ENCODE results near the gene LGALSL.
"Not testable (repeated sequence)": the region's sequence is repeated elsewhere in the genome, so short reads cannot be mapped to it uniquely, and the experiment has no call there.

LGALSL gene

DNA sequence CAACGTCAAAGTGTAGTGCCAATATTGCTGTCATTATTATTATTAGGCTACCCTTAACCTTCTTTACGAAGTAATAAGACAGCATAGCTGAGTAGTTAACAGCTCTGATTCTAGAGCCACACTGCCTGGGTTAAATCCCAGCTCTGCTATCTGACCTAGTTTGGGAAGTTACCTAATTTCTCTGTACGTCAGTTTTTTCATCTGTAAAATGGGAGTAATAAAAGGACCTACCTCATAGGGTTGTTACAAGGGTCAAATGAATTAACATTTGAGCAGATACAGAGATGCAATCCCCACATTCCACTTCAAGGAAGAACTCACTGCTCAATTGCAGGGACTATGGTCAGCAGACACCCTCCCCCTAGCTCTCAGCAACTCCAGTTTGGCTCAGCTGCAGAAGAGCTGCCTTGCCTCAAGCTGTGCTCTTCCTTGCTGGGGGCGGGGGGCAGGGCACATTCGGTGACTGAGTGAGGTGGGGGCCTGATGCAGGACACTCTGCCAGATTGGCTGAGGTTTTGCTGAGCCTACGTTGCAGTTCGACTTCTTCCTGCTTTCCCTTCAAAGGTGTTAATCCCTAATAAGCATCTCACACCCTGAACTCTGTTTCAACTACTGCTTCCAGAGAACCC, 11.0 kb upstream of the LGALSL start:
- no peak for DNase-seq

DNA sequence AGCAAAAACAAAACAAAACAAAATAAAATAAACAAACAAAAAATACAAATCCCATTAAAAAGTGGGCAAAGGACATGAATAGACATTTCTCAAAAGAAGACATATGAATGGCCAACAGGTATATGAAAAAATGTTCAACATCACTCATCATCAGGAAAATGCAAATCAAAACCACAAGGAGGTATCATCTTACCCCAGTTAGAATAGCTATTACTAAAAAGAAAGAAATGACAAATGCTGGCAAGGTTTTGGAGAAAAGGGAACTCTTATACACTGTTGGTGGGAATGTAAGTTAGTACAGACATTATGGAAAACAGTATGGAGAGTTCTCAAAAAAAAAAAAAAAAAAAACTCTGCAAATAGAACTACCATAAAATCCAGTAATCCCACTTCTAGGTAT, 8.0 kb upstream of the LGALSL start:
- DNase-seq = not testable (repeated sequence)

DNA sequence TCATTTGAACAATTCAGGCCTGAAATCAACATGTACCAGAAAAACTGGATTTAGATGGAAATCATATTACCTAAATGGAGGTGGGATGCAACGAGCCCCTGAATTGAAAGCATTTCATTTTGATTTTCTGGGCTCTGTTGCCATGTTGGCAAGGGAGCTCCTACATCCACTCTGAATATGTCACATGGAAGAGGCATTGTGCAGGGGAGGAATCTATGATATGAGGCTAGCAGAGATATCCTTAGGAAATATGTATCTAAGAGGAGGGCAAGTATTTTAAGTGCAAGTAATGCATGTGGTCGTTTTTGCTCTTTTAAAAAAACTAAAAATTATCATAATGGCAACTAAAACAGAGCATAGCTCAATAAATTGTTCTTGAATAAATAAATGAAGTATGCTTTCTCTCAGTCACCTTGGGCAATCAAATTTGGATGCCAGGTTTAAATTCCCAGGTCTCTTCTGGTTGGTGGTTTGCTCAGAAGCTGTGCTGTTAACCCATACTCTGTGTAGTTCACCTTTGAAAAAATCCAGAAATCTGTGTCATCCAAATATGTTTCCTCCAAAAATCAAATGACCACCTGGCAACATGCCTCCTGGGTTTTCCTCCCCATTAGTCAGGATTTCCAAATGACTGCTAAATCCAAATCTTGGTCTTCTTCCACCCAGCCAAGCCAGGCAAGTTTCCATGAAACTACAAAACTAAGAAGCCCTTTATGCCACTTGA, 6.5 kb upstream of the LGALSL start:
- DNase-seq = no peak

DNA sequence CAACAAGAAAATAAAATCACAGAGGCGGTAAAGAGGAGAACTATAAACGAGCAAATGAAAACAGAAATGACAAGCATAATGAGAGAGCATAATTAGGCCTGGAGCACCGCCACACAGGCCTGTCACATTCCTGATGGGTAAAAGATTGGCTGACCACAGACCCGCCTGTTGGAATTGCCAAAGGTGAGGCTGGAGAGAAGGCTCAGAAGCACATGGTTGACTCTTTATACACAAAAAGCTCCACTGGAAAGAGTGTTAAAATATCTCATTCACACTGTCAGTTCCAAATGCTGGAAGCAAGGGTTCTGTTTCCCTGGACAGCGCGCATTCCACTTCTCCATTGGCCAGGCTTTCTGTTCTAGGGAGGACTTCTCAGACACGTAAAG, 5.9 kb upstream of the LGALSL start:
- no peak for DNase-seq

DNA sequence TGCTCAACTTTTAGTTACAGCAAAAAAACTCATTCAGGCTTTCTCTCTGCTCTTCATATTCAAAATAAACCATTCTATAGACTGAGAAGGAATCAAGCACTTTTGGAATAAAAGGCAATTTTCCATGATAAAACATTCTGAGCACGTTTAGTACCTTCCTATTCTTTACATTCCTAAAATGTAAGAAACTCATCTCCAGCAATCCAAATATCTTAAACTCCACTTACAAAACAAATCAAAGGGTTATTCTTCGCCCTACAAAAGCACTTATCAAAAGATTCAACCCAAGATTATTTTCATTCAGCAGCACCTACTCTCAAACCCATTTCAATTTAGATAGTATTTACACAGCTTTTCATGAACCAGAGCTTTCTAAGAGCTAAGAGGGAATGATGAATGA, 2.9 kb upstream of the LGALSL start:
- no peak for DNase-seq

DNA sequence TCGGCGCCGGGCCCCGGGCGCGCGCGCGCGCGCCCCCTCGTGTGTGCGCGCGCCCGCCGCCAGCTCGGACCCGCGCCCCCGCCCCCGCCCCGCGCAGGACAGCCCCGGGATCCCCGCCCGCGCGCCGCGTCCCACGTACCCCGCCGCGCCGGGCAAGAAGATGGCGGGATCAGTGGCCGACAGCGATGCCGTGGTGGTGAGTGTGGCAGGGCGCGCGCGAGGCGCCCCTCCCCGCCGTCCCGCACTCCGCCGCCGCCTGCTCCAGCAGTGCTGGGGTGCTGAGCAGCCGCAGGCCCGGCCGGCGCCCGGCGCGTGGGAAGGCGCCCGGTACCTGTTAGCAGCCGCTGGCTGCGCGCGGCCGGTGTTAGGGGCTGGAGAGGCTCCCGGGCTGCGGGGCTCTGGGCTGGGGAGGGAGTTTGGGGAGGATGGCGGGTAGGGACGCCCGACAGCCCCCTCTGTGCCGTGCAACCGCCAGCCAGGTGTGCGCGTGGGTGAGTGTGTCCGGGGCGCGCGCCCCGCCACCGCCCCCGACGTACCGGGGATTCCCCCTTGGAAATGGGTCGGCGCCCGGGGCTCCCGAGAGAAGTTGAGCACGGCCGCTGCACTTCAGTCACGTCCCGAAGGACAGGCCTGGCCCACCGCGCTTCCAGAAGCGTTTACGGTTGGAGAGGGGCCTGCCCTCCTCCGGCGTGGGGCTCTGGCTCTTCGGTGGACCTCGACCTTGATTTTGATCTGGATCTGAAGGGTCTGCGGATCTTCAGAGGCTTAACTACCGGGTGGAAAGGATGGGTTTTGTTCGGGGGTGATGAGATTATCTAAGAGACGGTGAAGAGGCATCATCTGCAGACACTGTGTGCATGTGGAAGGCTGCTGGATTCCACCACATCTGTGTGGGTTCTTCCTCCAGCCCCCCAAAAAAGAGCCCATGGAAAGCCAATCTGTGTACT, 697 bp downstream of the LGALSL start:
- peak; percentile 33 for DNase-seq

DNA sequence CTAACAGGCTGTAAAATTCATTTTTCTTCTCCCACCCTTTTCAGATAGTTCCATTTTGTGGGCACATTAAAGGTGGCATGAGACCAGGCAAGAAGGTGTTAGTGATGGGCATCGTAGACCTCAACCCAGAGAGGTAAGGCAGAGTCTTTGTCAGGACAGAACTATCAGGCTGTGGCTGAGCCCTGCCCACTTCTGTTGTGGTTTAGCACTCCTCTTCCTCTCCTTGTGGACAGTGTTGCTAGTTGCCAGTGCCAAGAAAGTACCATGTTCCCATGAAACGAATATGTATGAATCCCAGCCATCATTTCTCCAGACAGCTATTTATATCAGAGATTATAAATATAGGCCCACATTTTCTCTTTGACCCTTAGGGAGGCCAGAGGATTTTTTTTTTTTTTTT, 1.6 kb downstream of the LGALSL start:
- no peak for DNase-seq

DNA sequence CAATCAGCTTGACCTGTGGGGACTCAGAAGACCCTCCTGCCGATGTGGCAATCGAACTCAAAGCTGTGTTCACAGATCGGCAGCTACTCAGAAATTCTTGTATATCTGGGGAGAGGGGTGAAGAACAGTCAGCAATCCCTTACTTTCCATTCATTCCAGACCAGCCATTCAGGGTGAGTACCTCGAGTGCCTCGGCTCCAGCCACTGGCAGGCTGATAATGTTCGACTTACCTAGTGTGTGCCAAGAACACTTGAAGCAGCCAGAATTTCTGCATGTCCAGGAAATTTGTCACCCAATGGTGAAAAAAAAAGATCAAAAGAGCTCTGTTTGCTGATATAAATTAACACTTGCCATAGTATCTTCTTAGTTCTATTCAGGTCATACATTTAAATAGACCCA, 2.3 kb downstream of the LGALSL start:
- DNase-seq = no peak

DNA sequence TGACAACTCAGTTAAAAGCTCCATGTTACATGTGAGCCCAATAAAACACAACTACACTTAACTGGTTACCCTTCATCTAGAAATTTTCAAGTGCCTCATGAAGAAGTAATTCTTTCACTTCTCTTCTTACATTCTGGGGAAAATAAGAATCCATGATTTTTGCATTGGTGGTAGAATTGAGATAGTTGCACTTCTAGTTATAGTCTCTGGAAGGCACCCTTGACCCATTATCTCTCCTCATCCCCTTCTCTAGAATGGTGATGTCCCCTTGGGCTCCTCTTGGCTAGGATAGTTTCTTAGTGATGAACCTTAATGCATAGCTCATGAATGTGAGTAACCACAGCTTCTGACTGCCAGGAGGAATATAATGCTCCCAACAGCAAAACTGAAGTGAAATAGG, 3.6 kb downstream of the LGALSL start:
- DNase-seq = no peak

DNA sequence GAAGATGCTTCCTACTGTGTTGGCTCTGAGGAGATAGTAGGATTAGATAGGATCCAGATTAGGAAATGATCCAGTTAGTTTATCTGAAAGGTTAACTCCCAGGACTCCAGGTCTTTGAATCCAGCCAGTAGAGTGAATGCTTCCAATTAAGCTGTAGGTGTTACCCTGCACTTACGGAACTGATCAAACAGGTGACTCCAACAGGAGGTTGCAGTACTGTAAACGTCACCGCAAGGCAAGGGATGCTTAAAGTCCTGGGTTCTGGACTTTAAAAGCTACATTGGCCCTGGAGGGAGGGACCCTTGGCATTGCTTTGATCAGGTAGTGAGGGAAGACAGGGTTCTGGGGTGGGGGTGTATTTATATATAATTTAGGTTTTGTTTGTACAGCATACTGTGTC, 5.6 kb downstream of the LGALSL start:
- DNase-seq = no peak

DNA sequence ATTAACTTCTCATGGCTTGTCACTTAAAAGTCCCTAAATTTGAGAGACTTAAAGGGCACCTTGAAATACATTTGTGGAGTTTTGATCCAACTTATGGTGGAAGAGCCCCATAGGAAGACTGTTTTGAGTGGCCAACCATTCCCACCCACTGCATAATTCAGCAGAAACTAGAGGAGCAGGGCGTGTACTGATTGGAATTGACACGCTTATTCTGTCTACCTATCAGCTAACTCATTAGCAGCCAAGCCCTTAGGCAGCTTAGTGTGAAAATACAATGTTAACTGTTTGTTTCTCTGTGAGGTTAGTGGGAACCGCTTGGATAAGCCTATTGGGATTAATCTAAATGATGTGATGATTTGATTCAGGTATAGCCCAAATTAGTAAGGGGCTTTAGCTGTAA, 6.4 kb downstream of the LGALSL start:
- no peak for DNase-seq

DNA sequence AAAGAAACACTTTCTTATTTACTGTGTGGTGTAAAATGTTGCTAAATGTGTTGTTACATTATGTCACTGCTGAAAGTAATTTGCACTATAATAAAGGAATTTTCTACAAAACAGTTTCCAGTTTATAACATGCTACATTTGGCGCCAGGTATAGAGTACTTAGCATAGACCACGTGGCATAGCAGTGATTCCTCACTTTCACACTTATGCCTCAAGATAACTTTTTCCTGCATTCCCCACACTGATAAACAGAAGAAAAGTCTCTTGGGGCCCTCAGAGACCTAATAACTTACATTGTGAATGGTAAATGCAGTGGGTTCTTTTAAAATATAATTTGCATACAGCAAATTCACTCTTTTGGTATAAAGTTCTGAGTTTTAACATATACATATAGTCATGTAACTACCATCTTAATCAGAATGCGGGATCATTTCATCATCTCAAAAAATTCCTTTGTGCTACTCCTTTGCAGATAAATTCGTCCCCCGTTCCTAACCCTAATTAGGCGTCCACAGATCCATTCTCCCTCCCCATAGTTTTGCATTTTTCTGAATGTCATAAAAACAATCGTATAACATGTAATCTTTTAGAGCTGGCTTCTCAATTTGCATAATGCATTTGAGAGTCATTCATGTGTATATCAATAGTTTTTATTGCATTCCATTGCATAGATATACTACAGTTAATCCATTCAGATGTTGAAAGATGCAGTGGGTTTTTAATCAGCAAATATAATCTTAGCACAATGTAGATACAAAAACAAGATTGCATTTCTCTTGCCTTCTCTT, 7.5 kb downstream of the LGALSL start:
- DNase-seq = no peak

DNA sequence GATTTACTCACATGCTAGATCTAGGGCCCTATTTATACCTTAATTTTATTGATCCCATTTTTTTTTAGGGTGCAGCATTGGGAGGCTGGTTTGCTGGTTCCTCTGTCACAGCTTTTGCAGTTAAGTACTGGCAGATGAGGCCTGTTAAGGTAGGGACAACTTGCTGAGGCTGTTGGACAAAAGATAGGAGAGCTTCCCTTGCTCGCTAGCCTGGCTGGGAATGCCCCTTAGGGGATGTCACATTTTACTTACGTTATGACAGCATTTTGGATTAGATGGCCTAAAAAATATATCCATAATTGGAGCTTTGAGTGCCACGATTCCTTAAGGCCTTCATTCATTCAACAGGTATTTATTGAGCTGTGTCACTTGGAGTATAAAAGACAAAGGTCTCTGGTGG, 8.2 kb downstream of the LGALSL start:
- DNase-seq = no peak

DNA sequence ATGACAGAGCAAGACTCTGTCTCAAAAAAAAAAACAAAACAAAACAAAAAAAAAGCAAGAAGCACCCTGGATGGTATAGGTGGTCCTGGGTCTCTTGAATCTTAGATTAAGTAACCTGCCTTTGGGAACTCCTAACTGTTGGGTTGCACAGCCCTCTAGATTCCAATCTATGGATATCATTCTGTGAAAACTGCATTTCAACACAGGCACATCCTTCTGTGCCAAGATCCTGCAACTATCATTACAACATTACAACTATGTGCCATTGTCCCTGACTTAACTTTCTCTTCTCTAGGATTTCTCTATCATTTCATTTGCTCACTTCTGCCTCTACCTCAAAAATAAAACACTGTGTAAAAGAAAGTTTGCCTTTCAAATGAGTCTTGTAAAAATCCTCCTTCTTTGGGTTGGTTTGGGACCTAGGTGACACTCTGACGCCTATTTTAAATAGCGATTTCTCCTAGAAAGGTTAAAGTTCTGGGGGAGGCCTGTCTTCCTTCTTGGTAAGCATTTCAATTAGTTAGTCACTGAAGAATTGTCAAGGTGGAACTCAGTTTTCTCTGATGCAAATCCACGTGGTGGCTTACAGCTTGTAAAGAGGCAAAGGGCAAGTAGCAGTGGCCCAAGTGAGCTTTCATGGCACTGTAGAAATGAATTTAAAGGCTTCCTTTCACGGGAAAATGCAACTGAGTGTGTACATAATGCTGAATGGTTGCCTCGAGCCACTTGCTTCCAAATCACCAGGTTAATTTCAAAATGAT, 9.2 kb downstream of the LGALSL start:
- DNase-seq = no peak

DNA sequence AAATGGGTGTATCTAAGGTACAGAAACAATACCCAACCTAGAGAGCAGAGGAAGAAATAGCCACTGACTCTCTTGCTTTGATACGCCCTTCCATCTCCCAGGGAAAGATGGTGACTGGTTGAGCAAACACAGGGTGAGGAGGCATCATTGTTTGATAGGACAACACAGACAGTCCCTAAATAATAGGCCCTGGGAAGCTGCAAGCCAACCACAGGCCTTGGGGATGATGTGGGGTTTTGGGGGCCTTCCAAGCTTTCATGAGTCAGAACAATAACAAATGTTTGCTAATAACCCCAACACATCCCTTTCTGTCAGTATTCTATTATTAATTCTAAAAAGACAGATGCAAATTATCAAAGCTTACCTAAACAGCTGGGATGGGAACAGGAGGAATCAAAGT, 9.8 kb downstream of the LGALSL start:
- no peak for DNase-seq

DNA sequence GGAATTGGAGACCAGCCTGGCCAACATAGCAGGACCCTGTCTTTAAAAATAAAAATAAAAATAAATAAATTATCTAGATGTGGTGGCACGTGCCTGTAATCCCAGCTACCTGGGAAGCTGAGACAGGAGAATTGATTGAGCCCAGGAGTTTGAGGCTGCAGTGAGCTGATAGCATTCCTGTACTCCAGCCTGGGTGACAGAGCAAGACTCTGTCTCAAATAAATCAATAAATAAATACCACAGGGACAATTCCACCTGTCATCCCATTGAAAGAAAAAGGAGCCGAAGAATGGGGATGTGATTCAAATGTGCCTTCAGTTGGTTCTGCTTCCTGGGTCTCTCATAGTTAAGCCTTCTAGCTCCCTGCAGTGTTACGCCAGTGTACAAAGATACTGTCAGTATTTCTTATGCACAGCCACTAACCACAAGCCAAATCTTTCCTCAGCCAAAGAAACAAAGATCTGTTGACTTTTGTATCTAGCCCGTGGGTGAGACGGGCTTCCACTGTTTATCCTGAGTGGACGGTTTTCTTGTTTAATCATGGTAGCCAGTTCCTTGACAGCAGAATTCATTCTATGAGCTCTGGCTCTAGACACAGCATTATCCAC, 12.6 kb downstream of the LGALSL start:
- DNase-seq = no peak

DNA sequence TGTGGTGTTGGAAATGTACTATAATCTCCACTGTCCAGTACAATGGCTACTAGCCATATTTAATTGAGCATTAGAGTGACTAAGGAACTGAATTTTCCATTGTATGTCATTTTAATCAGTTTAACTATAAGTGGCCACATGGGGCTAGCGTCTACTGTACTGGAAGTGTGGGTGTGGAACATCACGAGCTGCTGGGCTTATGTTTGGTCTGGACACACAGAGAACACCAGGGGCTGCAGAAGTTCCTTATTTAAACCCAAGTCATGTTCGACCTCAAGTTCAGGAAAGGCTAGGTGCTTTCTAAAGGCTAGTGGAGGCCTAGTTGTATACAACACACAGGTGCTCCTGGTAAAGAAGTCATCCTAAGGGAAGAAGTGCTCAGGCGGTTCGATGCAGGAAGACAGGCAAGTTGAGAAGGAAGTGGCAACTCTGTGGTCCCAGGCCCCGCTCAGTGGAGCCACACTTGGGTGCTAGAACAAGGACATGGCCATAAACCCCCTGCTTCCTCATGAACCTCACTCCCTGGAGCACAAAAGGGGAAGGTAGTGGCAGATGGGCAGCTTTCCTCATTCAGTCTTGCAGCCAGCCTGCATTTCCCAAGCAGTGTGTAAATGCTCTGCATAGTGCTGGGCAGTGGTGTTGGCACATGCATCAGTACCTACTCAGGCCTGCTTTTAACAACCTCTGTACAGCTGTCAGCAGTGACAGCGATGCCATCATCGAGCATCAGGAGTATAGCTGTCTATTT, 13.3 kb downstream of the LGALSL start:
- peak; percentile 9 for DNase-seq

DNA sequence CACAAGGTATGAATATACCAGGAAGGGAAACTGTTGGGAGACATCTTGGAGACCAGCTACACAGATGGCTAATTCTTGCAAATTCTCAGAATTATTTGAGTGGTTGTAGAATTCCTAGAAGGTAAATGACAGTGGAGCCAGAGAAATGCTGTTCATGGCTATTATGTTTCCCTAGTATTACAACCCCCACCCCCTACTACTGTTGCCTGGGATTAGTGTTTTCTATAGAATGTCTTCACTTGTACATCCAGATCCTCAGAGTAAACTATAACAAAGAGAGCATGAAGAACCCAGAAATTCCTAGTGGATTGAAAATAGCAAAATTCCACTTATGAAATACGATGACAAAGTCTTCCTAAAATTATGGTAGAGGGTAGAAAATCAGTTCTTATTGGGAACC, 15.3 kb downstream of the LGALSL start:
- no peak for DNase-seq

DNA sequence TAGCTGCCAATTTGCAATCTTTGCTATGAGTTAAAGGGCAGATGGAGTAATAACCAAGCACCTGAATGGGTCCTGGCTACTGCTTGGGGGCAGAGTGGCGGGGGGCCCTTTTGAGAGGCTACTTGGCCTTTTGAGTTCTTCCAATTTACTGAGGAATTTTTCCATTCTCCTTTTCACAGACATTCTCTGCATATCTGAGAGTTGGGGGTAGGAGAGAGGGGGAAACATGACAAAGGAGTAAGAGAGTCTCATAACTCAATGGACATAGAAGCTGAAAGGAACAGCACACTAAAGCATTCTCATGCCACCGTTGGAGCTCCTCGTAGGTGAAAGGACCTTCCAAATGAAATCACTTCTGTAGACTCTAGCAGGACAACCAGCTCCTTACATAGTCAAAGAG, 16.1 kb downstream of the LGALSL start:
- no peak for DNase-seq

DNA sequence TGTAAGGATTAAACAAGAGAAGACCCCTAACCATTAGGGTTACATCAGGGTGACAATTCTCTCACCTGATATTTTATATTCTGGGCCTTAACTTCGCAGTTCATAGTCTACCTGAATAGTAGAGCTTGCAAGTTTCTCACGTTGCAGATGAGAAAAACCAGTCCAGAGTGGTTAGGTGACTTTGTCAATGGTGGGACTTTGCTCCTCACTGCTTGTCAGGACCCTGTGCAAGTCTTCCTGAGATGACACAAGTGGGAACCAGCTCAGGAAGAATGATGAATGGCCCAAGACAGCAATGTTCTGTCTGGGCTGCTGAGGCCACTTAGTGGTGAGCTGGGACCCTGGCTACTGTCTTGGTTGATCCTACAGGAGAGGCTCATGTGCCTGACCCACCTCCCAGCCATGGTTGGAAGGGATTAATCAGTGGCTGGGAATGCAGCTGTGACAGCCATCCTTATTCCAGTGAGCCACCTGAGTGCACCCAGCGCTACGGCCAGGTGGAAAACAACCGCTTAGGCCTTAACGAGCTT, 16.9 kb downstream of the LGALSL start:
- no peak for DNase-seq

DNA sequence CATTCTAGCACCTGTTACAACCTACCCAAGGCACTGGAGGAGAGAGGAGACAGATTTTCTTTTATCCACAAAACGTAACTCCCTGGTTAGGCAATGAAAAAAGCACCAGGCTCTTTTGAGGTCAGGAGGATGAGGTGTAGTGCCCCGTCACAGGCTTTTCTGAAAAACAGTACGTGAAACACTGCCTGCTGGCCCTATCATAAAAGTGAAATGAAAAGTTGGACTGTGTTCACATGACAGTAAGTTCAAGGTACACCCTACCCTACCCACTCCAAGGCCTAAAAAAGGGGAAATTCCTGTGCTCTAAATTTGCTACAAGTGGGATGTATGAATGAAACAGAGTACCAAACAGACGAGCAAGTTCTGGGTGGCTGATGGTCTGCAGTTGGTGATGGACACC, 17.6 kb downstream of the LGALSL start:
- DNase-seq = no peak

All from CD4-positive, alpha-beta T cell treated with Interferon gamma for 1 hour (primary cell).